Keratinocyte (primary cell): Measurements from ENCODE around the gene MAPK7. TPM values are rescaled to one million over a fixed set of nuclear protein-coding genes. Genes with fewer than 3 reads are reported as not detected.

Source experiments
- DNase-seq: peaks from one replicate; pipeline ENCODE4 v3.0.0-alpha.2; 2011; ENCODE audit warnings: low read depth, missing footprints, low spot score
- FAIRE-seq: peaks from 2 replicates; lab custom pipeline; 2011; peaks lifted over from hg19 to GRCh38; lab: Jason Lieb, UNC
- H2AFZ ChIP-seq: 2 replicates; pipeline ENCODE4 v1.6.0; 2012; ENCODE audit warnings: low read length, control low read depth, inconsistent platforms; ENCODE audit not compliant: control insufficient read depth
- H3K27ac ChIP-seq: 2 replicates; pipeline ENCODE4 v1.5.1; 2011; ENCODE audit warnings: low read length; ENCODE audit not compliant: control insufficient read depth, insufficient read depth
- H3K27me3 ChIP-seq: 3 replicates; pipeline ENCODE4 v1.6.0; 2011; ENCODE audit warnings: low read length; ENCODE audit not compliant: control insufficient read depth, insufficient read depth; ENCODE audit errors: extremely low read depth
- H3K36me3 ChIP-seq, 2 experiments: 2 replicates in 1 of 2; 3 replicates in 1 of 2; pipeline ENCODE4 v1.5.1; 2011; ENCODE audit warnings: low read length in 2 of 2, mild to moderate bottlenecking in 1 of 2; ENCODE audit not compliant: control insufficient read depth in 2 of 2, insufficient read depth in 2 of 2; ENCODE audit errors: extremely low read depth in 1 of 2
- H3K4me1 ChIP-seq: 3 replicates; pipeline ENCODE4 v1.5.1; 2011; ENCODE audit warnings: low read length; ENCODE audit not compliant: control insufficient read depth, insufficient read depth; ENCODE audit errors: extremely low read depth
- H3K4me2 ChIP-seq: 3 replicates; pipeline ENCODE4 v1.6.0; 2011; ENCODE audit warnings: low read depth, low read length; ENCODE audit not compliant: control insufficient read depth, insufficient read depth; ENCODE audit errors: extremely low read depth
- H3K4me3 ChIP-seq, 3 experiments: fragments of 200-600 bp in 1 of 3; sonication (generic) in 1 of 3; 2 replicates in 2 of 3; 3 replicates in 1 of 3; pipeline ENCODE4 v1.5.1; 2011 to 2016; ENCODE audit warnings: low read length in 3 of 3, mild to moderate bottlenecking in 3 of 3, control low read depth in 2 of 3, inconsistent platforms in 1 of 3, low read depth in 1 of 3, mixed read lengths in 1 of 3, mixed run types in 1 of 3, moderate library complexity in 1 of 3; ENCODE audit not compliant: control insufficient read depth in 2 of 3, insufficient read depth in 2 of 3; ENCODE audit errors: extremely low read depth in 1 of 3
- H3K79me2 ChIP-seq: 2 replicates; pipeline ENCODE4 v1.6.0; 2012; ENCODE audit warnings: low read length; ENCODE audit not compliant: control insufficient read depth, insufficient read depth
- H3K9ac ChIP-seq: 3 replicates; pipeline ENCODE4 v1.6.0; 2011; ENCODE audit warnings: low read length; ENCODE audit not compliant: control insufficient read depth, insufficient read depth; ENCODE audit errors: extremely low read depth
- H3K9me1 ChIP-seq: 3 replicates; pipeline ENCODE4 v1.6.0; 2011; ENCODE audit warnings: low read length; ENCODE audit not compliant: control insufficient read depth, insufficient read depth; ENCODE audit errors: extremely low read depth
- H3K9me3 ChIP-seq: 2 replicates; pipeline ENCODE4 v1.5.1; 2012; ENCODE audit warnings: low read depth, low read length; ENCODE audit not compliant: control insufficient read depth
- H4K20me1 ChIP-seq: 3 replicates; pipeline ENCODE4 v1.6.0; 2011; ENCODE audit warnings: low read length; ENCODE audit not compliant: control insufficient read depth, insufficient read depth; ENCODE audit errors: extremely low read depth
- EZH2 ChIP-seq: IDR thresholded peaks from one replicate; pipeline ENCODE4 v1.6.1; 2012; ENCODE audit warnings: inconsistent platforms, mild to moderate bottlenecking, low read length, moderate library complexity
- dilution Hi-C: fragments of 300-500 bp; cut with MboI; formaldehyde crosslinking; loops from one replicate; pipeline ENCODE4 v1.7.0; 2020; ENCODE audit warnings: low sequenced_read_pairs; ENCODE audit not compliant: extremely low pct_ligation_motif_present
- polyA plus RNA-seq, 5 experiments: library from polyadenylated mRNA; depleted of rRNA in 3 of 5; stranded (reverse) in 3 of 5; stranded (forward) in 1 of 5; unstranded in 1 of 5; fragments of >200 nt; gene quantifications; 1 replicate in 1 of 5; 2 replicates in 3 of 5; 3 replicates in 1 of 5; pipeline versions ENCODE4 v1.2.1 to v1.2.3, GENCODE V29; 2011 to 2012; ENCODE audit warnings: missing spikeins in 2 of 5, low read depth in 1 of 5, low replicate concordance in 1 of 5
- TF ChIP-seq, protein P1 (sequence below), 3 experiments: IDR thresholded peaks in 1 of 3; conservative IDR thresholded peaks in 1 of 3; optimal IDR thresholded peaks in 1 of 3; 2 replicates in 2 of 3; 3 replicates in 1 of 3; pipeline versions ENCODE3 to v1.5.1; 2011; ENCODE audit warnings: low read length in 3 of 3, mild to moderate bottlenecking in 3 of 3, moderate library complexity in 2 of 3, control low read depth in 1 of 3, inconsistent platforms in 1 of 3; ENCODE audit not compliant: insufficient read depth in 2 of 3; ENCODE audit errors: extremely low read depth in 1 of 3

MAPK7 gene
- polyA plus RNA-seq, 1 donor (not counting 4 experiments of a cell fraction or from before 2014, with no cell fraction given) = 4.3 TPM

DNA sequence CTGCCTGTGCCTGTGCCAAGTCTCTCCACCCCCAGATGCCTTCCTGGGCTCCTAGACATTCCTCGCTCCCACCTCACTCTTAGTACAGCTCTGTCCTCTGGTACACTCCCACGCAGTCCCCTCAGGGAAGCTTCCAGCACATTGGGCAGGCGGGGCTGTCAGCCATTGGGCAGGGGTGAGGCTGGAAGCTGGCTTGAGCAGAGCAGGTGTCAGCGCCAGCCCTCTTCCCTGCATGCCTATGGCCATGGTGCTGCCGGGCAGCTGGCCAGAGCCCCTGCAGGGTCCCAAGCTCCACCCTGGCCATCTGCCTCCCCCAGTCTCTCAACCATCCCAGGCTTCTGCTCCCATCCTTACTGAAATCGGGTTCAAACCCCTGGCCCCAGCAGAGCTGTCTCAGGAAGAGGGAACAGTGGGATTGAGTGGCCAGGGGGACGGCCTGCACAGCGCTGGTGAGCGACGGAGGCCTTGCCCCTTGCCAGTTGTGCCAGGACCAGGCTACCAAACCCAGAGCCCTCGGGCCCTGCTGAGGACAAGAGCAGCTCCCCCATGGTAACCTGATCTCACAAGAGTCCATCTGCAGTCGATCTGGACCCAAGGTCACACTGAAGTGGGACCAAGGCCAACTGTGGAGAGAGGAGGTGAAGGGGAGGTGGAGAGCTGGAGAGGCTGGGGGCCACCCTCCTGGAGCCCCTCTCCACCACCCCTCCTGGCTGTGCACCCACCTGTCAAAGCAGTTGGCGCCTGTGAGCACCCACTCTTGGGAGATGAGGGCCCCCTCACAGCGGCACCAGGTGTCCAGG is 13.4 kb upstream of the MAPK7 start:
- TF ChIP-seq, protein P1, sequence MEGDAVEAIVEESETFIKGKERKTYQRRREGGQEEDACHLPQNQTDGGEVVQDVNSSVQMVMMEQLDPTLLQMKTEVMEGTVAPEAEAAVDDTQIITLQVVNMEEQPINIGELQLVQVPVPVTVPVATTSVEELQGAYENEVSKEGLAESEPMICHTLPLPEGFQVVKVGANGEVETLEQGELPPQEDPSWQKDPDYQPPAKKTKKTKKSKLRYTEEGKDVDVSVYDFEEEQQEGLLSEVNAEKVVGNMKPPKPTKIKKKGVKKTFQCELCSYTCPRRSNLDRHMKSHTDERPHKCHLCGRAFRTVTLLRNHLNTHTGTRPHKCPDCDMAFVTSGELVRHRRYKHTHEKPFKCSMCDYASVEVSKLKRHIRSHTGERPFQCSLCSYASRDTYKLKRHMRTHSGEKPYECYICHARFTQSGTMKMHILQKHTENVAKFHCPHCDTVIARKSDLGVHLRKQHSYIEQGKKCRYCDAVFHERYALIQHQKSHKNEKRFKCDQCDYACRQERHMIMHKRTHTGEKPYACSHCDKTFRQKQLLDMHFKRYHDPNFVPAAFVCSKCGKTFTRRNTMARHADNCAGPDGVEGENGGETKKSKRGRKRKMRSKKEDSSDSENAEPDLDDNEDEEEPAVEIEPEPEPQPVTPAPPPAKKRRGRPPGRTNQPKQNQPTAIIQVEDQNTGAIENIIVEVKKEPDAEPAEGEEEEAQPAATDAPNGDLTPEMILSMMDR (optimal IDR thresholded peaks at IDR 0.05 in 1 of 3, IDR thresholded peaks at IDR 0.05 in 1 of 3, conservative IDR thresholded peaks at IDR 0.05 in 1 of 3; ENCODE audit: extremely low read depth in 1 of 3, insufficient read depth in 2 of 3, low read length in 3 of 3) = no peak
- TF ChIP-seq EZH2 = no peak
- Histone ChIP-seq H3K79me2 (peaks cover 2% of the 10 kb centered on the region), H3K9me3 (no peaks in the 10 kb centered on the region), H2AFZ (no peak overlapping the region), H3K9ac (no peak overlapping the region), H3K4me3 (no peak overlapping the region), H3K4me1 (peaks cover 12% of the 10 kb centered on the region), H3K9me1 (no peaks in the 10 kb centered on the region), H3K36me3 (no peaks in the 10 kb centered on the region), H4K20me1 (no peaks in the 10 kb centered on the region), H3K27me3 (no peaks in the 10 kb centered on the region), H3K27ac (no peak overlapping the region), H3K4me2 (no peak overlapping the region)
- DNase-seq = no peak
- FAIRE-seq = no peak
- dilution Hi-C loops = loop anchor here (5.0 to 25.0 kb wide), 2 partner anchors 92 to 297 kb away; no protein-coding TSS in a partner anchor

GRCh38 chr17:19365499-19365817 is 12.8 kb upstream of the MAPK7 start:
- Histone ChIP-seq H3K36me3 (no peaks in the 10 kb centered on the region), H3K9me3 (no peaks in the 10 kb centered on the region), H3K9me1 (no peaks in the 10 kb centered on the region), H2AFZ (no peak overlapping the region), H3K4me1 (peaks cover 12% of the 10 kb centered on the region), H3K4me3 (no peak overlapping the region), H3K9ac (no peak overlapping the region), H3K27ac (no peak overlapping the region), H3K79me2 (peaks cover 2% of the 10 kb centered on the region), H3K27me3 (no peaks in the 10 kb centered on the region), H3K4me2 (no peak overlapping the region), H4K20me1 (no peaks in the 10 kb centered on the region)
- no peak for FAIRE-seq
- no peak for DNase-seq
- dilution Hi-C loops = loop anchor here (25.0 kb wide), 1 partner anchor 297 kb away; no protein-coding TSS in a partner anchor
- TF ChIP-seq, protein P1 (optimal IDR thresholded peaks at IDR 0.05 in 1 of 3, IDR thresholded peaks at IDR 0.05 in 1 of 3, conservative IDR thresholded peaks at IDR 0.05 in 1 of 3; ENCODE audit: extremely low read depth in 1 of 3, insufficient read depth in 2 of 3, low read length in 3 of 3) = no peak
- TF ChIP-seq EZH2 = no peak
